Measurements from ENCODE around the gene RIC3.
"Not testable (repeated sequence)": the region's sequence is repeated elsewhere in the genome, so short reads cannot be mapped to it uniquely, and the experiment has no call there.

DNA sequence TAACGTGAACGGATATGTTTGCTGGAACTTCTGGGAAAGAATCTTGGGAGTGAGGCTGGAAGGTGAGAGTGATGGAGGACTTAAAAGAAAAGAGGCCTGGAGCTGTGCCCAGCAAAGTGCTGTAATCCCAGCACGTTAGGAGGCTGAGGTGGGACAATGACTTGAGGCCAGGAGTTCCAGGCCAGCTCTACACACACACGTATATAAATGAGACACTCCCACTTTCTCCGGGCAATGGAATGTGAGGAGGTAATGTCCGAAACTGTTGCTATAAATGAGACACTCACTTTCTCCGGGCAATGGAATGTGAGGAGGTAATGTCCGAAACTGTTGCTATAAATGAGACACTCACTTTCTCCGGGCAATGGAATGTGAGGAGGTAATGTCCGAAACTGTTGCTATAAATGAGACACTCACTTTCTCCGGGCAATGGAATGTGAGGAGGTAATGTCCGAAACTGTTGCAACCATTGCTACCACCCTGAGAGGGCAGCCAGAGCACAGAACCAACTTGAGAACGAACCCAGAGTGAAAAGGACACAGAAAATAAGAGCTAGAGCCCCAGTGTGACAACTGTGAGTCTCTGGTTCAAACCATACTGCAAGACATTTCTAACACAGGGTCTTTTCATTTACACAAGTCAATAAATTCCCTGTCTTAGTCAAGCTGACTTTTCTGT is 7.1 kb downstream of the RIC3 start:
- TF ChIP-seq ZFP30 (CRISPR knock-in tag; IDR thresholded peaks at IDR 0.05); ARNTL (CRISPR knock-in tag; IDR thresholded peaks at IDR 0.05; ENCODE audit: borderline replicate concordance, low read depth): not testable (repeated sequence)
